GM21515 (cell line): Measurements from ENCODE around the gene FBXO17.
"Not testable (repeated sequence)": the region's sequence is repeated elsewhere in the genome, so short reads cannot be mapped to it uniquely, and the experiment has no call there.

Experiments used
- ATAC-seq: cut with Tn5 transposase; IDR thresholded peaks from one replicate; pipeline ENCODE4 v1.9.1; 2021; ENCODE audit not compliant: unreplicated experiment

The FBXO17 gene

GRCh38 chr19:38975214-38975860, at the start of gene FBXO17:
FBXO17 (minus strand) TSS chr19:38975742; CDS start chr19:38950319, 25,423 bp downstream.
- no peak for ATAC-seq

- no peak for ATAC-seq
Observed at GRCh38 chr19:39024875-39025641, 49.5 kb upstream of the FBXO17 start.

- ATAC-seq = no peak
Observed at GRCh38 chr19:39021063-39021462, 45.5 kb upstream of the FBXO17 start.

- ATAC-seq = no peak
Observed at GRCh38 chr19:39017646-39018045, 42.1 kb upstream of the FBXO17 start.

GRCh38 chr19:39017026-39017425, 41.5 kb upstream of the FBXO17 start:
- ATAC-seq = no peak

- ATAC-seq = no peak
Observed at GRCh38 chr19:39014037-39014436, 38.5 kb upstream of the FBXO17 start.

- no peak for ATAC-seq
Observed at GRCh38 chr19:39009001-39009400, 33.5 kb upstream of the FBXO17 start.

GRCh38 chr19:39008137-39008536, 32.6 kb upstream of the FBXO17 start:
- ATAC-seq = no peak

- no peak for ATAC-seq
Observed at GRCh38 chr19:39007096-39007495, 31.6 kb upstream of the FBXO17 start.

GRCh38 chr19:39004403-39004802, 28.9 kb upstream of the FBXO17 start:
- no peak for ATAC-seq

- no peak for ATAC-seq
Observed at GRCh38 chr19:39003796-39004195, 28.3 kb upstream of the FBXO17 start.

- no peak for ATAC-seq
Observed at GRCh38 chr19:39003188-39003587, 27.6 kb upstream of the FBXO17 start.

- no peak for ATAC-seq
Observed at GRCh38 chr19:39001041-39001440, 25.5 kb upstream of the FBXO17 start.

GRCh38 chr19:38997576-38997975, 22.0 kb upstream of the FBXO17 start:
- ATAC-seq = not testable (repeated sequence)

GRCh38 chr19:38993271-38993670, 17.7 kb upstream of the FBXO17 start:
- ATAC-seq = no peak

- ATAC-seq = no peak
Observed at GRCh38 chr19:38990949-38991697, 15.6 kb upstream of the FBXO17 start.

- not testable (repeated sequence) for ATAC-seq
Observed at GRCh38 chr19:38989614-38990013, 14.1 kb upstream of the FBXO17 start.

GRCh38 chr19:38989066-38989605, 13.6 kb upstream of the FBXO17 start:
- ATAC-seq = no peak

GRCh38 chr19:38988627-38989026, 13.1 kb upstream of the FBXO17 start:
- ATAC-seq = not testable (repeated sequence)

- ATAC-seq = not testable (repeated sequence)
Observed at GRCh38 chr19:38987745-38988144, 12.2 kb upstream of the FBXO17 start.

GRCh38 chr19:38985262-38985661, 9.7 kb upstream of the FBXO17 start:
- no peak for ATAC-seq
